NCI-H748 (cell line): ENCODE measurements around the gene POLR1G.
"Not testable (repeated sequence)": the region's sequence is repeated elsewhere in the genome, so short reads cannot be mapped to it uniquely, and the experiment has no call there.

ENCODE experiments used
- DNase-seq: peaks from one replicate; lab custom pipeline; 2025; ENCODE audit not compliant: unreplicated experiment; lab: John Stamatoyannopoulos, UW

Gene POLR1G

GRCh38 chr19:45419895-45420294, 13.5 kb downstream of the POLR1G start:
- no peak for DNase-seq

- DNase-seq: no peak
Observed at GRCh38 chr19:45420356-45420755, 13.9 kb downstream of the POLR1G start.

GRCh38 chr19:45420871-45421270, 14.4 kb downstream of the POLR1G start:
- no peak for DNase-seq

- DNase-seq: no peak
Observed at GRCh38 chr19:45421947-45422498, 15.6 kb downstream of the POLR1G start.

- no peak for DNase-seq
Observed at GRCh38 chr19:45423033-45423588, 16.7 kb downstream of the POLR1G start.

- DNase-seq: peak; percentile 99
Observed at GRCh38 chr19:45423589-45424190, 17.2 kb downstream of the POLR1G start, which contains the start of gene ERCC1. Gene ERCC1, minus strand, starts transcription at chr19:45423917. Its CDS starts 543 bp downstream, at chr19:45423374.

- peak; percentile 74 for DNase-seq
Observed at GRCh38 chr19:45424191-45425058, 18.0 kb downstream of the POLR1G start.

- peak; percentile 58 for DNase-seq
Observed at GRCh38 chr19:45428384-45429231, 22.2 kb downstream of the POLR1G start.

- DNase-seq: not testable (repeated sequence)
Observed at GRCh38 chr19:45429896-45430295, 23.5 kb downstream of the POLR1G start.

- DNase-seq: not testable (repeated sequence)
Observed at GRCh38 chr19:45431008-45431407, 24.6 kb downstream of the POLR1G start.

GRCh38 chr19:45432543-45432942, 26.1 kb downstream of the POLR1G start:
- DNase-seq: not testable (repeated sequence)

- no peak for DNase-seq
Observed at GRCh38 chr19:45437328-45437727, 30.9 kb downstream of the POLR1G start.

- DNase-seq: no peak
Observed at GRCh38 chr19:45439190-45439568, 32.7 kb downstream of the POLR1G start.

- peak; percentile 85 for DNase-seq
Observed at GRCh38 chr19:45439569-45440258, 33.3 kb downstream of the POLR1G start.

- no peak for DNase-seq
Observed at GRCh38 chr19:45440259-45440638, 33.8 kb downstream of the POLR1G start.

GRCh38 chr19:45440873-45441654, 34.6 kb downstream of the POLR1G start:
- no peak for DNase-seq

GRCh38 chr19:45442408-45442777, 35.9 kb downstream of the POLR1G start:
- no peak for DNase-seq

GRCh38 chr19:45442778-45443461, 36.5 kb downstream of the POLR1G start:
- peak; percentile 43 for DNase-seq
